Measurements from ENCODE around the gene SCO2.

SCO2 gene

DNA sequence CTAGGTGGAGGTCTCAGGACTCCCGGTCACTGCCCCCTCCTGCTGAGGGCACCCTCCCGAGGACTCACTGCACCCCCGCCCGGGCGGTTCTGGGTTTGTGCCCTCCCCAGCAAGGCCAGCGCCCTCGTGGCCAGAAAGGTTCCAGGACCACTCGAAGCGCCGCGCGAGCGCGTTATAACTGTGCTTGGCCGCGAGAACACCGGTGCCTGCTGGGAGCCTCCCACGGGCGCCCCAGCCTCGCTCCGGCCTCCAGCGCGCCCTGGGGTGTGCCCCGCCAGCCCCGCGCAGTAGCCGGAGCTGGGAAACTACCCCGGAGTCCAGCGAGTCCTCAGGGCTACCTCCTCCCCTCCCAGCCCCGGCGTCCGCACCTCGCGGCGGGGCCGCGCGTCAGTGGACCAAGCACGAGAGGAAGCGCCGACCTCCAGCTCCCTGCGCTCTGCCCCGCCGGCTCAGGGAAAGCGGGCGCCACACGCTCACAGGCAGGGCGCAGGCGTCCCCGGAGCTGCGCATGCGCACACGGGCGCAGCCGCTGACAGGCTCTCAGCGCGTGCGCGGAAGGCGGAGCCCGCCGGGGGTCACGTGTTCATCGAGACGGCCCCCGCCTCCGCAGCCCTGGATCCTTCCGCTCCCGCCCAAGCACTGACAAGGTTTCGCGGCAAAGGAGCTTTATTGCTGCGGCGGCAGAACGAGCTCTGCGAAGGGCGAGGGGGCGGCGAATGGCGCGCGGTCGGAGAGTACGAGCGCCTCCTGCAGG is at the start of gene SCO2:
TSS of gene SCO2 (minus strand) at position 495 of the 754 bp plus-strand sequence. CDS start 1,187 bp downstream, outside the sequence.
- peak; percentile 90 for DNase-seq (ENCODE audit: low read depth)

GRCh38 chr22:50574383-50574755 is 49.0 kb upstream of the SCO2 start:
- DNase-seq (ENCODE audit: low read depth): no peak

DNA sequence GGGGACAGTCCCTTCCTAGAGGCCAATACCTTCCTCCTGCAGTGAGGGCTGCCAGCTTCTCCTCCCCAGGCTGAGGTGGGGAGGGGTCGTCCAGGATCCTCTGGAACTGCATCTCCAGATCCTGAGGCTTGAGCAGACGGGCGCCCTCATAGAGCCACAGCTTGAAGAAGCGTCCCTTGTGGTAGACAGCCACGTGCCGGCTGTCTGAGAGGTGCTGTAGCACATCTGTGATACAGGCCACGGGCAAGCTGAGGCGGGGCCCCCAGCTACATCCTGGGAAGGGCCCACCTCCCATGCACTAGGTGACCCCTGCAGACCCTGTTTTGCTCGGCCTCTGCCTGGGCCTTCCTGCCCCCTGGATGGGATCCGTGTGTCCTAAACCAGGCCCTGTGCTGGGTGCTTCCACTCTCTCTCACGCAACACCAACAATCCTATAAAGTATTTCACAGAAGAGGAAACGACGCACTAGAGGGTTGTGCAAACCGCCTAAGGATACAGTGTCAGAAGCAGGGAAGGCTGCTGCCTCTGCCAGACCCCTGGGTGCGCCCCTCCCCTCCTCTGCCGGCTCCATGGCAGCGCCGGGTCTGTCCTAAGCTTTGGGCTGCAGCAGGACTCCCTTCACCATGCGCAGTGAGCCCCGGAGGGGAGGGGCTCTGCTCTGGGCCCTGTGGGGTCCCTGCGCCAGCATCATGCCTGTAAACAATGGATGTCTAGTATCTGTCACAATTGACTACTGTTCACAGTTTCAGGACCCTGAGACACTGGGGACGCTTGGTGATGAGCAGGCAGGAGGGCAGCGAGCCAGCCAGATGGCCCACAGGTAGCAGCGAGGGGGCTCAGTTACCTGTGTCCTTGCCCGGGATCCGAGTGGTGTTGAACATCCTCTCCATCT is 48.3 kb upstream of the SCO2 start:
- no peak for DNase-seq (ENCODE audit: low read depth)

DNA sequence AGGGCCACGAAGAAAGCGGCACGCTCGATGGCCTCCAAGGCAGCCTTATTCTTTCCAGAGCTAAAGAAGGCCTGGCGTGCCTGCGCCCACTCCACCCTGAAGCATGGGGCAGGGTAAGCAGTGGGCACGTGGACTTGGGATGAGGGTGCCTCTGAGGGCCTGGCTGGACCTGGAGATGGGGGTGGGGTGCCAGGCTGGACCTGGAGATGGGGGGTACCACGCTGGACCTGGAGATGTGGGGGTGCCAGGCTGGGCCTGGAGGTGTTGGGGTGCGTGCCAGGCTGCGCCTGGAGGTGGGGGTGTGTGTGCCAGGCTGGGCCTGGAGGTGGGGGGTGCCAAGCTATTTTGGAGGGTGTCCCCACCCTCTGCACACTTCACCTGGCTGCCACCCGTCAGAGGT is 47.6 kb upstream of the SCO2 start:
- no peak for DNase-seq (ENCODE audit: low read depth)

DNA sequence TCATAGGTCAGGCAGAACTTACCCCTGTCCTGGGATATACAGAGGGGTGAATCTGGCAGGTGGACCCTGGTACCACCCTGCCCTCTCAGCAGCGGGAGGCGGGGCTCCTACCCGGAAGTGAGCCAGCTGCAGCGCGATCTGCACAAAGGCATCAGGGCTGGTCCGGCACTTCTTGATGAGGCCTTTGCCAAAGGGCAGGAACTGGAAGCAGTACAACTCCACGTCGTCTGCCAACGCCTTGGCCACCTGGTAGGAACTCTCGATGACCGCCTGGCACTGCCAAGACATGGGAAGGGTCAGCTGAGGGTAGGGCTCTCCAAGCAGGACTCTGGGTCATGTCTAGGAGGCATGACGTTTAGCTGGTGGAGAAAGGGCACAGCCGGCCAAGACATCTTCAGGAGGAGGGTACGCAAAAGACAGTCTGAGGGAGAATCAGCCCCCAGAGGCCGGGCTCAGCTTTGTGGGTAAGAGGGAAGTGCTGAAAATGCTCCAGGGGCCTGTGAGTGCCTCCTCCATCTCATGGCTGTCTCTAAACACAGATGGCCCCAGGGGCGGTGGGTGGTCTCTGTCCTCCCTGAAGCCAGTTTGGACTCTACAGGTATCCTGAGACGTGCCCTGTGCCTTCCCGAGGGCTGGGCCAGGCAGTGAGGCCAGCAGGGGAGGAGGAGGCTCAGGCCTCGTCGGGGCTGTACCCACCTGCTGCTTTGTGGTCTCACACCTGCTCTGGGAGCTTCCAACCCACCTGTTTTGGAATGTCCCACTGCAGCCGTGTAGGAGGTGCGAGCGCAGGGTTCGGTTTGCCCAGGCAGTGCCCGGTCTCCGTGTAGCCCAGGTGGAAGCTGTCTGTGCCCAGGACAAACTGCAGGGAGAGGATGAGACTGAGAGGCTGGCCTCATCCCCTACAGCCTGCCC is 46.1 kb upstream of the SCO2 start:
- DNase-seq (ENCODE audit: low read depth): no peak

DNA sequence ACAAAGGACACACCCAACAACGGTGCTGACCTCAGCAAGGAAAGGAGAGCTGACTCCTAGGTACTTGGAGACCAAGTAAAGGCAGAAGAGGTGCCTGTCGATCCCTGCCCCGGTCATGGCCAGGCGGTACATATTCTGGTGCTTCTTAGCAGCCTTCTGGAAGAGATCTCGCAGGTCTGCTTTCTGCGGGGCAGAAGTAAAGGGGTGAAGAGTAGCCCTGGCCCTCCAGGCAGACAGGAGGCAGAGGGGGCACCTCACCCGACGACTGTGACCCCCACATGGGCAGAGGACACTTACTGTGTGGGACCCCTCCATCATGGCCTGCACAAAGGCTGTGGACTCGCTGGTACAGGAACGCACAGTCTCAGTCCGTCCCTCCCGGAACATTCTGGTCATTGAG is 45.5 kb upstream of the SCO2 start:
- DNase-seq (ENCODE audit: low read depth): no peak

DNA sequence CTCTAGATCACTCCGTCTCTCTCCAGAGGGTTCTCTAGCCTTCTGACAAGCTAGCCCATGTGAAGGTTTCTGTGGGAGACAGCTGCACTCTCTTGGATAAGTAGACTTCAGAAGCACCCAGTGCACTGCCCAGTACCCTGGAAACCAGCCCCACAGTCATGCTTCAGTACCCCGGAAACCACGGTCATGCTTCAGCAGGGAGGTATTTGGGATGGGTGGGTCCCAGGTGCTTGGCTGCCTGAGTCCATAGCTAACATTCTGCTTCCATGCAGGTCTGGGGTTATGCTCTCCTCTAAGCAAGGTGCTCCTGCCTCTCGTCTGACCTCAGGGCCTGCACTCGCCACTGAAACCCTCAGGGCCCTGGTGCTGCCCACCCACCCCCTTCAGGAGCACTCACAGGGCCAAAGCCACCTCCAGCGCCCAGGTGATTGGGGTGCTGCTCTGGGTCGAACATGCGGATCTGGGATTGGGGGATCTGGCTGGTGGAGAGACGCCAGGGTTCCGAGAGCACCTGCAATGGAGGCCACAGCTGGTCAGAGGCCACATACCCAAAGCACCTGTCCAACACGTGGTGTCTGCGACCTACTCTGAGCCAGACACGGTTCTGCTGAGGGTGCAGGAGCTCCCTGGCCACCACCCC is 44.6 kb upstream of the SCO2 start:
- no peak for DNase-seq (ENCODE audit: low read depth)

DNA sequence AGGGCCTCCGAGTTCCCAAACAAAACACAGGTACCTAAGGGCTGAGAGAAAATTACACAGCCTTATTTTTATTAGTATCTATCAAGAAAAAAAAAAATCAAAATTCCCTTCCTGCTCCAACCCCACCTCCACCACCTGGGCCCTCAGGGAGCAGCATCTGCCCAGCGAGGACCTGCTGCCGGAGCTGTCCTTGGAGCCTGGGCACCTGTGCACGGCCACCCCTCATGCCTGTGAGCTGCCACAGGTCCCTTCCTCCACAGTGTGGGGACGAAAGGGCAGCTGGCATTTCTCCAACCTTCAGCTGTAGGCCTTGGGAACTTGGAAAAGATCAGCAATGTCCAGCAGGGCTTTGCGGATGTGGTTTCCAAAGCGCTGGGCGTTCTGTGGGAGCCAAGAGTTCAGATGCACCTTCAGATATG is 43.7 kb upstream of the SCO2 start:
- DNase-seq (ENCODE audit: low read depth): no peak

DNA sequence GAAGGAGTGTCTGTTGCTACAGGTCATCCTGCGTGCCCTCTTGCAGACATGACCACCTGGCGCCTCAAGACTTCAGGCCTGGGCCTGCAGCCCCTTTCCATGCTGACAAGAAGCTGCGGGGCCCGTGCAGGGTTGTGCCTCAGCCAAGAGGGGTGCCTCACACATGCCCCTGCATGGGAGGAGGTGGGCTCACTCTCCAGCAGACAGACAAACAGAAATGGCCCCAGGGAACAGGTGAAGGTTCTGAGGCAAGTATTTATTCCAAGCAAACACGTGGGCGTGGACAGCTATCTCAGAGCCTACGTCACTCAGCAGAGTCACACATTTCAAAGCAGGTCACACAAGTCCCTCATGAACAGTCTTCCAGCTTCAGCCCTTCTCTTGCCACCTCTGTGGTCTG is 43.2 kb upstream of the SCO2 start:
- no peak for DNase-seq (ENCODE audit: low read depth)

- no peak for DNase-seq (ENCODE audit: low read depth)
These were observed 42.4 kb upstream of the SCO2 start for GRCh38 chr22:50567721-50568252.

DNA sequence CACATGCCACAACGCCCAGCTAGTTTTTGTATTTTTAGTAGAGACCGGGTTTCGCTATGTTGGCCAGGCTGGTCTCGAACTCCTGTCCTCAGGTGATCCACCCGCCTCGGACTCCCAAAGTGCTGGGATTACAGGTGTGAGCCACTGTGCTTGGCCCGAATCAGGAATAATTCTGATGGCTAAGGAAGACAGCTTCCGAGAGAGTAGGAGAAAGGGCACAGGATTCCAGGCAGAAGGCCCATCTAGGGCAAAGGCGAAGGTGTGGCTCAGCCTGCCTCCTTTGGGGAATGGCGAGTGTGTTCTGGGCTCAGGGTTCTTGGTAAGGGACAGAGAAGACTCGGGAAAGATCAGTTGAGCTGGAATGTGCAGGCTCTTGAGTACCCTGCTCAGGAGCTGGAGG is 38.9 kb upstream of the SCO2 start:
- no peak for DNase-seq (ENCODE audit: low read depth)

- no peak for DNase-seq (ENCODE audit: low read depth)
These were observed 38.2 kb upstream of the SCO2 start for GRCh38 chr22:50563413-50564160.

GRCh38 chr22:50562523-50563412 is 37.4 kb upstream of the SCO2 start, which contains the start of gene SYCE3:
Gene SYCE3, minus strand, starts transcription at chr22:50562919. Its CDS starts 6,514 bp downstream, at chr22:50556405.
- DNase-seq (ENCODE audit: low read depth): peak; percentile 96

- no peak for DNase-seq (ENCODE audit: low read depth)
These were observed 36.3 kb upstream of the SCO2 start for GRCh38 chr22:50561401-50562358.

GRCh38 chr22:50560034-50560433 is 34.6 kb upstream of the SCO2 start:
- no peak for DNase-seq (ENCODE audit: low read depth)

- DNase-seq (ENCODE audit: low read depth): no peak
These were observed 31.3 kb upstream of the SCO2 start for GRCh38 chr22:50556703-50557102.

- no peak for DNase-seq (ENCODE audit: low read depth)
These were observed 27.9 kb upstream of the SCO2 start for GRCh38 chr22:50553310-50553709.

DNA sequence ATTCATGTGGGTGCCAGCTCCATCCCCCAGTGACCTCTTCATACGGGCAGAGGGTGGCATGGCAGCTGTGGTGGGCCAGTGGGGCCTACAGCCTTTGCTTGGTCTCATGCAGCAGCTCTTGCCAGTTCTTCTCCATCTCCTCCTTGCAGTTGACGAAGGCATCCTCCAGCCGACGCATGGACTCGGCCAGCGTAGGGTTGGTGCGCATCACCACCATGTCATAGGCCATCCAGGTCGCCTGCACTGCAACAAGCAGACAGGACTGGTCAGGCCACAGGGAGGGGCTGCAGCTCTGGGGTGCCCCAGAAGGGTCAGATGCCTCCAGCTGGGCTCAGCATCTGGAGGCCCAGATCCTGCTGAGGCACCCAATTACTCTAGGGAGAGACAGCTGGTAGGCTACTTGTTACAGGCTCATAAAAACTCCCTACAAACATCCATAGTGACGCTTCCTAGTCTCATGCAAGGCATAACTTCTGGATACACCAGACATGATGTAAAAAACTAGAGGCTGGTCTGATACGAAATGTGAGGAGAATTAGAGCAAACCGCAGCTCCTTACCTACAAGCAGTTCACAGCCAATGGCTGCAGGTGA is 25.9 kb upstream of the SCO2 start:
- no peak for DNase-seq (ENCODE audit: low read depth)

Measured in stimulated activated CD8-positive, alpha-beta memory T cell treated with anti-CD3 and anti-CD28 coated beads, Interleukin-7, amount 100 ng/mL, for 24 hours (primary cell).